DMS 273 (cell line): ENCODE data around the gene FAM53C.
"Not testable (repeated sequence)": the region's sequence is repeated elsewhere in the genome, so short reads cannot be mapped to it uniquely, and the experiment has no call there.

ENCODE experiments used
- DNase-seq: peaks from one replicate; lab custom pipeline; 2025; ENCODE audit not compliant: unreplicated experiment; lab: John Stamatoyannopoulos, UW

Gene FAM53C

GRCh38 chr5:138389332-138389731 is 51.3 kb downstream of the FAM53C start:
- DNase-seq: no peak

- DNase-seq: not testable (repeated sequence)
These were observed 51.8 kb downstream of the FAM53C start for GRCh38 chr5:138389911-138390310.

GRCh38 chr5:138391859-138392386 is 53.9 kb downstream of the FAM53C start:
- no peak for DNase-seq
